ENCODE data around the gene KCP. TPM values are rescaled to one million over a fixed set of nuclear protein-coding genes. Genes with fewer than 3 reads are reported as not detected.
A peak's percentile ranks its signal among the peaks of the same experiment; 100 is the strongest.

Gene KCP
- total RNA-seq, 4 donors from 2014 or later, result 0.47 to 1.5 (median 0.87) TPM

- no peak for DNase-seq
Observed at GRCh38 chr7:128880791-128881457, 29.6 kb downstream of the KCP start.

DNA sequence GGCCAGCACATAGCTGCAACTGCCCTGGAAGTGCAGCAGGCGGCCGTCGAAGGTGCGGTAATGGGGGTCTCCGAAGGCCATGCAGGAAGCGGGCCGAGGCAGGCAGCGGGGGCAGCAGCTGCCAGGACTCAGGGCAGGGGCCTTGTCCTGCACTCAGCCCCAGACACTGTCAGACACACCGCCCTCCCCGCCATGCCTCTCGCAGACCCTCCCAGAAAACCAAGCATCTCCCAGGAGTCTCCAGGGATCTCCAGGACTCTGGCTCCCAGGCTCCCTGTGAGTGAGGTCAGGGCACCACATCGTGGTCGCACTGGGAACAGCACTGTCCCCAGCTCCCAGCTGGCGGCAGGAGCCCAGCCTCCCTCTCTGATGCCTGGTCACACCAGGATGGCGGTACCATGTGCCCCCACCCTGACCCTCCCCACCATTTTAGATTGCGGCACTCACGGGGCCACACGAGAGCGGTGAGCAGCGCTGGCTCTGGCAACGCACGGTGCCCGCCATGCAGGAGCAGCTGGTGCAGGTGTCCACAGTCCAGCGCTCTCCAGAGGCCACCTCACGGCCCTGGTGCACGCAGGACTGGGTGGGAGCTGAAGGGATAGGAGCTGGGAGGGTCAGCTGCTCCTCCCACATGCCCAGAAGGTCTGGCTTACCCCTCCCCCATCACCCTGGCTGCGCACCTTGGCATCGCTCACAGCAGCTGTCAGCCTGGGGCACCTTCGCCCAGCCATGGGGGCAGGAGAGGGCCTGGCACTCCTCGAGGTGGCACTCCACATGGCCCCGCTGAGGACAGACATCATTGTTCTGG, 30.4 kb downstream of the KCP start:
- intact Hi-C loops (cut with DNase I), result no loop called here
- WGBS, 2 donors, result 40 to 46% methylated on average over 11 to 13 of the region's 31 CpGs

More at GRCh38 chr7:128880791-128881457, 29.6 kb downstream of the KCP start:
- intact Hi-C loops (cut with DNase I), result no loop called here
- no peak overlapping the region for H3K27ac ChIP-seq
- H3K4me1 ChIP-seq, result peaks cover 0 to 17% (median 0%) of the 10 kb centered on the region in 3 donors
- WGBS, 2 donors, result 62 to 88% methylated on average over 3 to 8 of the region's 11 CpGs
- H3K36me3 ChIP-seq, result no peaks in the 10 kb centered on the region
- H3K27me3 ChIP-seq, result peaks cover 0 to 8% (median 0%) of the 10 kb centered on the region in 4 donors
- no peak overlapping the region for H3K4me3 ChIP-seq
- no peaks in the 10 kb centered on the region for H3K9me3 ChIP-seq
- no peak for TF ChIP-seq POLR2A (IDR thresholded peaks at IDR 0.05)
- TF ChIP-seq, protein P1, sequence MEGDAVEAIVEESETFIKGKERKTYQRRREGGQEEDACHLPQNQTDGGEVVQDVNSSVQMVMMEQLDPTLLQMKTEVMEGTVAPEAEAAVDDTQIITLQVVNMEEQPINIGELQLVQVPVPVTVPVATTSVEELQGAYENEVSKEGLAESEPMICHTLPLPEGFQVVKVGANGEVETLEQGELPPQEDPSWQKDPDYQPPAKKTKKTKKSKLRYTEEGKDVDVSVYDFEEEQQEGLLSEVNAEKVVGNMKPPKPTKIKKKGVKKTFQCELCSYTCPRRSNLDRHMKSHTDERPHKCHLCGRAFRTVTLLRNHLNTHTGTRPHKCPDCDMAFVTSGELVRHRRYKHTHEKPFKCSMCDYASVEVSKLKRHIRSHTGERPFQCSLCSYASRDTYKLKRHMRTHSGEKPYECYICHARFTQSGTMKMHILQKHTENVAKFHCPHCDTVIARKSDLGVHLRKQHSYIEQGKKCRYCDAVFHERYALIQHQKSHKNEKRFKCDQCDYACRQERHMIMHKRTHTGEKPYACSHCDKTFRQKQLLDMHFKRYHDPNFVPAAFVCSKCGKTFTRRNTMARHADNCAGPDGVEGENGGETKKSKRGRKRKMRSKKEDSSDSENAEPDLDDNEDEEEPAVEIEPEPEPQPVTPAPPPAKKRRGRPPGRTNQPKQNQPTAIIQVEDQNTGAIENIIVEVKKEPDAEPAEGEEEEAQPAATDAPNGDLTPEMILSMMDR (IDR thresholded peaks at IDR 0.05), result no peak

DNA sequence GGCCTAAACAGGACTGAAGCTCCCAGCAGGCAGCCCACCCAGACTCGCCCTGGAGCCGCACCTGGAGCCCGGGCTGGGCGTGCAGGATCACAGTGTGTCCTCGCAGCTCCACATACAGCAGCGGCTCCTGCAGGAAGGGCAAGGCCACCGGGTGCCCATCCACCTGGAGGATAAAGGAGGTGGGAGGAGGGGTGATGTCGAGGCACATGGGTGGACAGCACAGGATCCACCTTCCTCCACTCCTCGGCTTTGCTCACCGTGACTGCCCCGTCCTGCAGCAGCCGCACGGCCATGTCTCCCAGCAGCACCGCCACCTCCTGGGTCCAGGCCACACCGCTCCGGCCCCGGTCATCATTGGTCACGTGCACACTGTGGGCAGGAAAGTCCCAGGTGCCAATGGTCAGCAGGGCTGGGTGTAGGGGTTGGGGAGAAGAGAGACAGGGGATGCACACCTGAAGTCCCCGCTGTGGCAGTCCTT, 31.0 kb downstream of the KCP start:
- Histone ChIP-seq H3K4me3 (no peak overlapping the region), H3K9me3 (no peaks in the 10 kb centered on the region), H3K27ac (no peak overlapping the region), H3K27me3 (peaks cover 0 to 3% (median 0%) of the 10 kb centered on the region in 4 donors), H3K36me3 (no peaks in the 10 kb centered on the region), H3K4me1 (peaks cover 0 to 20% (median 2%) of the 10 kb centered on the region in 3 donors)
- 93 to 95% methylated on average over 7 to 11 of the region's 19 CpGs for WGBS, 2 donors
- intact Hi-C loops (cut with DNase I), result no loop called here
- DNase-seq, result no peak
- TF ChIP-seq, protein P1 (IDR thresholded peaks at IDR 0.05), result no peak
- TF ChIP-seq POLR2A (IDR thresholded peaks at IDR 0.05), result no peak

More for the DNA sequence above, 30.4 kb downstream of the KCP start:
- H3K9me3 ChIP-seq, result no peaks in the 10 kb centered on the region
- H3K27ac ChIP-seq, result no peak overlapping the region
- no peak overlapping the region for H3K4me3 ChIP-seq
- DNase-seq, result no peak
- no peak for TF ChIP-seq POLR2A (IDR thresholded peaks at IDR 0.05)
- TF ChIP-seq, protein P1 (IDR thresholded peaks at IDR 0.05), result peak; percentile 37 to 88 (median 74)
- peaks cover 0 to 20% (median 0%) of the 10 kb centered on the region in 3 donors for H3K4me1 ChIP-seq
- peaks cover 0 to 3% (median 0%) of the 10 kb centered on the region in 4 donors for H3K27me3 ChIP-seq
- H3K36me3 ChIP-seq, result no peaks in the 10 kb centered on the region

- Histone ChIP-seq H3K9me3 (no peaks in the 10 kb centered on the region), H3K27me3 (no peaks in the 10 kb centered on the region), H3K36me3 (no peaks in the 10 kb centered on the region), H3K4me1 (peaks cover 0 to 18% (median 4%) of the 10 kb centered on the region in 3 donors), H3K4me3 (no peak overlapping the region), H3K27ac (no peak overlapping the region)
- TF ChIP-seq, protein P1 (IDR thresholded peaks at IDR 0.05), result no peak
- no peak for TF ChIP-seq POLR2A (IDR thresholded peaks at IDR 0.05)
- WGBS, 2 donors, result 74 to 81% methylated on average over 6 to 8 of the region's 14 CpGs
- intact Hi-C loops (cut with DNase I), result no loop called here
- DNase-seq, result no peak
Observed at GRCh38 chr7:128878226-128879105, 32.0 kb downstream of the KCP start.

Data from esophagus squamous epithelium (tissue), 5 donors.